HepG2 (cell line): ENCODE data around the gene STOML1. TPM values are rescaled to one million over a fixed set of nuclear protein-coding genes. Genes with fewer than 3 reads are reported as not detected.

Experiments used
- ATAC-seq: fragments of 200-7000 bp; cut with Tn5 transposase; 3 replicates; pipeline ENCODE4 v1.9.1; 2020; ENCODE audit warnings: mild to moderate bottlenecking, moderate library complexity
- BruUV-seq: library from RNA; stranded (reverse); fragments of 400-500 nt; replicated peaks from 2 replicates; lab custom pipeline; 2021; lab: Mats Ljungman, UMichigan
- CTCF ChIA-PET: fragments of 300-600 bp; formaldehyde crosslinking; extraction: SDS; loops from one replicate; lab custom pipeline; 2021; ENCODE audit warnings: low total read pairs, inconsistent platforms, low intra/inter-chr PET ratio; lab: Yijun Ruan, JAX
- POLR2A ChIA-PET: fragments of 350-600 bp; sonication (Branson Sonifier 250); formaldehyde crosslinking; loops from one replicate; lab custom pipeline; 2020; ENCODE audit warnings: antibody characterized with exemption, inconsistent platforms; lab: Yijun Ruan, JAX
- DNase-seq: peaks from one replicate; pipeline ENCODE4 v3.0.0-alpha.2; 2015; ENCODE audit warnings: low spot score
- FAIRE-seq: peaks from 3 replicates; lab custom pipeline; 2011; peaks lifted over from hg19 to GRCh38; lab: Jason Lieb, UNC
- H2AFZ ChIP-seq: one replicate; pipeline ENCODE4 v1.6.1; 2011; ENCODE audit warnings: low read length, inconsistent platforms
- H3K27ac ChIP-seq: fragments of 300-600 bp; 3 replicates; pipeline ENCODE4 v1.8.0; 2011; ENCODE audit warnings: mixed run types, mild to moderate bottlenecking, mixed read lengths, low read length, inconsistent platforms; ENCODE audit not compliant: insufficient read depth; ENCODE audit errors: extremely low read length
- H3K27me3 ChIP-seq, 2 experiments: fragments of 200-600 bp in 1 of 2; 2 replicates in 1 of 2; 3 replicates in 1 of 2; pipeline versions ENCODE4 v1.6.0 to v1.8.0; 2011; ENCODE audit warnings: low read length in 2 of 2, mild to moderate bottlenecking in 2 of 2, moderate library complexity in 2 of 2, inconsistent platforms in 1 of 2; ENCODE audit not compliant: insufficient read depth in 2 of 2, control insufficient read depth in 1 of 2
- H3K36me3 ChIP-seq, 2 experiments: fragments of 200-600 bp in 1 of 2; replicated peaks in 1 of 2; 2 replicates in 1 of 2; 3 replicates in 1 of 2; pipeline versions ENCODE4 v1.5.1 to v1.8.0; 2011; ENCODE audit warnings: low read length in 2 of 2, inconsistent platforms in 1 of 2; ENCODE audit not compliant: insufficient read depth in 2 of 2, control insufficient read depth in 1 of 2
- H3K4me1 ChIP-seq: 2 replicates; pipeline ENCODE4 v1.5.1; 2012; ENCODE audit warnings: low read length, inconsistent platforms; ENCODE audit not compliant: insufficient read depth
- H3K4me2 ChIP-seq: 2 replicates; pipeline ENCODE4 v1.6.0; 2011; ENCODE audit warnings: low read depth, low read length, inconsistent platforms
- H3K4me3 ChIP-seq, 3 experiments: fragments of 200-600 bp in 1 of 3; sonication (generic), shearing (Covaris generic) in 1 of 3; replicated peaks in 1 of 3; 2 replicates each; pipeline ENCODE4 v1.5.1; 2011 to 2016; ENCODE audit warnings: low read length in 3 of 3, inconsistent platforms in 2 of 3, low read depth in 2 of 3, mild to moderate bottlenecking in 2 of 3, control low read depth in 1 of 3, mixed read lengths in 1 of 3; ENCODE audit not compliant: insufficient read depth in 1 of 3
- H3K79me2 ChIP-seq: one replicate; pipeline ENCODE4 v1.6.1; 2011; ENCODE audit warnings: low read length, inconsistent platforms; ENCODE audit not compliant: insufficient read depth
- H3K9ac ChIP-seq: 2 replicates; pipeline ENCODE4 v1.6.0; 2011; ENCODE audit warnings: mild to moderate bottlenecking, low read depth, low read length, inconsistent platforms; ENCODE audit not compliant: insufficient read depth
- H3K9me3 ChIP-seq: 2 replicates; pipeline ENCODE4 v1.5.1; 2012; ENCODE audit warnings: mild to moderate bottlenecking, low read length
- H4K20me1 ChIP-seq: 2 replicates; pipeline ENCODE4 v1.6.0; 2011; ENCODE audit warnings: inconsistent platforms, mild to moderate bottlenecking, low read length, moderate library complexity; ENCODE audit not compliant: insufficient read depth
- FOXP1 ChIP-seq, 2 experiments: fragments of 450-650 bp in 1 of 2; IDR thresholded peaks; 2 replicates each; pipeline ENCODE4 v1.6.1; 2017 to 2018; ENCODE audit warnings: antibody characterized with exemption in 1 of 2
- NCOA1 ChIP-seq: sonication (generic); formaldehyde crosslinking; IDR thresholded peaks from 2 replicates; pipeline ENCODE4 v1.9.0; 2021; ENCODE audit warnings: missing genetic modification reagents
- POLR2G ChIP-seq: fragments of 200-400 bp; formaldehyde crosslinking; IDR thresholded peaks from 2 replicates; pipeline ENCODE4 v1.6.1; 2018; ENCODE audit warnings: mild to moderate bottlenecking, low read depth, low read length, moderate library complexity
- U2AF1 ChIP-seq: fragments of 200-400 bp; formaldehyde crosslinking; optimal IDR thresholded peaks from 2 replicates; pipeline ENCODE3; 2017; ENCODE audit warnings: mild to moderate bottlenecking, low read depth, low read length
- ZBTB39 ChIP-seq: sonication (generic); formaldehyde crosslinking; IDR thresholded peaks from 2 replicates; pipeline ENCODE4 v1.5.0; 2020; ENCODE audit warnings: missing genetic modification reagents
- ZFP1 ChIP-seq: IDR thresholded peaks from 2 replicates; pipeline ENCODE4 v1.6.1; 2016
- ZNF251 ChIP-seq: sonication (generic); formaldehyde crosslinking; IDR thresholded peaks from 2 replicates; pipeline ENCODE4 v1.9.0; 2021; ENCODE audit warnings: mild to moderate bottlenecking, missing genetic modification reagents
- ZNF280B ChIP-seq: sonication (generic); formaldehyde crosslinking; IDR thresholded peaks from 2 replicates; pipeline ENCODE4 v1.5.0; 2020; ENCODE audit warnings: missing genetic modification reagents, mild to moderate bottlenecking, borderline replicate concordance
- ZNF468 ChIP-seq: sonication (generic); formaldehyde crosslinking; IDR thresholded peaks from 2 replicates; pipeline ENCODE4 v1.8.0; 2022; ENCODE audit warnings: mild to moderate bottlenecking, moderate library complexity, missing genetic modification reagents
- ZNF562 ChIP-seq: sonication (generic); formaldehyde crosslinking; IDR thresholded peaks from 2 replicates; pipeline ENCODE4 v1.8.0; 2022; ENCODE audit warnings: missing genetic modification reagents, borderline replicate concordance
- ZNF598 ChIP-seq: sonication (generic); formaldehyde crosslinking; IDR thresholded peaks from 2 replicates; pipeline ENCODE4 v1.5.1; 2020; ENCODE audit warnings: mild to moderate bottlenecking, missing genetic modification reagents, borderline replicate concordance
- ZSCAN25 ChIP-seq: sonication (generic); formaldehyde crosslinking; IDR thresholded peaks from 2 replicates; pipeline ENCODE4 v1.8.0; 2022; ENCODE audit warnings: mild to moderate bottlenecking, missing genetic modification reagents
- WGBS: methylation state at CpG from one replicate; pipeline ENCODE4 v1.1.6; 2017; ENCODE audit warnings: low lambda C conversion rate; 5-methylcytosine and 5-hydroxymethylcytosine counted together
- in situ Hi-C: cut with HindIII; loops from 2 replicates; pipeline ENCODE4 v1.10.0; 2017; ENCODE audit warnings: low pct_unique_long_range_greater_than_20kb; ENCODE audit not compliant: extremely low pct_ligation_motif_present
- intact Hi-C: fragments of 100-400 bp; cut with micrococcal nuclease; formaldehyde crosslinking; loops from one replicate; pipeline ENCODE4 v1.10.0; 2022; ENCODE audit not compliant: unreplicated experiment
- polyA plus RNA-seq, 8 experiments: library from polyadenylated mRNA; depleted of rRNA in 3 of 8; stranded (reverse) in 7 of 8; unstranded in 1 of 8; fragments of >200 nt; fragmentation: Illumina TruSeq in 4 of 8; extraction: Trizol in 4 of 8; gene quantifications; 2 replicates each; pipeline versions ENCODE4 v1.2.1 to v1.2.3, GENCODE V29; 2011 to 2016; ENCODE audit warnings: low read depth in 4 of 8, missing spikeins in 1 of 8, mixed read lengths in 1 of 8; ENCODE audit not compliant: insufficient read depth in 1 of 8
- total RNA-seq, 5 experiments: library from RNA; depleted of rRNA; stranded (reverse); fragments of >200 nt; fragmentation: Illumina TruSeq; extraction: Trizol; gene quantifications; 2 replicates each; pipeline ENCODE4 v1.2.3, GENCODE V29; 2016; ENCODE audit warnings: low read depth in 1 of 5

STOML1 gene
- total and polyA plus RNA-seq, 2 of the 13 experiments (the other 11 are each of a cell fraction or from before 2014, with no cell fraction given): 3.5 to 3.7 TPM

- TF ChIP-seq ZNF468 (CRISPR knock-in tag): no peak
These were observed 19.0 kb downstream of the STOML1 start (continued) for GRCh38 chr15:73972984-73973682.

- no peak for FAIRE-seq
- Histone ChIP-seq H3K9me3 (no peaks in the 10 kb centered on the region), H3K36me3 (no peaks in the 10 kb centered on the region), H3K27ac (no peak overlapping the region)
- no peak for DNase-seq
- POLR2A ChIA-PET: no interaction called here
- CTCF ChIA-PET: no interaction called here
- 4% methylated on average over 5 of the region's 6 CpGs for WGBS
- TF ChIP-seq ZNF251 (CRISPR knock-in tag): no peak
- TF ChIP-seq, all 625 proteins: peak for 0
- no peaks in the 10 kb centered on the region for H4K20me1 ChIP-seq
- no peak overlapping the region for H3K9ac ChIP-seq
- in situ Hi-C loops (loop anchor here (5.0 kb wide), 1 partner anchor 68 kb away; no protein-coding TSS in a partner anchor), intact Hi-C loops (no loop called here)
- no peaks in the 10 kb centered on the region for H3K27me3 ChIP-seq
- no TSS peak for BruUV-seq
- H3K4me2 ChIP-seq: no peak overlapping the region
- peaks cover 6% of the 10 kb centered on the region; the same call in 1 of the 2 replicates for H3K4me1 ChIP-seq
- H2AFZ ChIP-seq: no peak overlapping the region
- no peak overlapping the region for H3K4me3 ChIP-seq
- ATAC-seq: no peak
- no peaks in the 10 kb centered on the region for H3K79me2 ChIP-seq
These were observed 22.8 kb downstream of the STOML1 start for GRCh38 chr15:73969151-73969759.

DNA sequence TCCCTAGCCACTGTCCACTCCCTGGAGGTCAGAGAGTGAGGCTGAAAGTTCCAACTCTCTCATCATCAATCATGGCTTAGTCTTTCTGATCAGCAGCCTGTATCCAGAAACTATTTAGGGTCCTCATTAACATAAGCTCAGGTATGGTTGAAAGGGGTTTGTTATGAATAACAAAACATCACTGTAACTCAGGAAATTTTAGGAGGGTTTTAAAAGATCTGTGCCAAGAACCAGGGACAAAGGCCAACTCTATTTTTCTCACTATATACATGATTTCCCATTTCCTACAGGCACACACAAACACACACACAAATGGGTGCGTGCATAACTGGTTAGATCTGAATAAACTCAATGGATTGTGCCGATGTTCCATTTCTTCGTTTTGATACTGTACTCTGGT lies 23.6 kb downstream of the STOML1 start:
- DNase-seq (no peak), ATAC-seq (no peak), FAIRE-seq (no peak)
- TF ChIP-seq NCOA1 (CRISPR knock-in tag) (no peak), U2AF1 (no peak), ZBTB39 (CRISPR knock-in tag) (no peak), ZNF280B (CRISPR knock-in tag) (no peak), ZNF562 (CRISPR knock-in tag) (no peak), ZNF598 (CRISPR knock-in tag) (no peak), ZSCAN25 (CRISPR knock-in tag) (no peak), ZFP1 (no peak), POLR2G (no peak), FOXP1 (IDR thresholded peaks at IDR 0.05) (no peak), FOXP1 (CRISPR knock-in tag; IDR thresholded peaks at IDR 0.05) (no peak)
- no peak overlapping the region for H3K4me3 ChIP-seq
- intact Hi-C loops: no loop called here
- ChIA-PET POLR2A (no interaction called here), CTCF (no interaction called here)
- no peak overlapping the region for H3K9ac ChIP-seq
- H3K79me2 ChIP-seq: no peaks in the 10 kb centered on the region
- no peaks in the 10 kb centered on the region for H3K27me3 ChIP-seq
- WGBS: 32% methylated on average over 3 of the region's 3 CpGs
- H3K4me1 ChIP-seq: peaks cover 6% of the 10 kb centered on the region; the same call in 1 of the 2 replicates
- H3K9me3 ChIP-seq: no peaks in the 10 kb centered on the region
- H2AFZ ChIP-seq: no peak overlapping the region
- BruUV-seq: no TSS peak
- H3K4me2 ChIP-seq: no peak overlapping the region
- in situ Hi-C loops: loop anchor here (5.0 kb wide), 1 partner anchor 69 kb away; no protein-coding TSS in a partner anchor
- no peaks in the 10 kb centered on the region for H4K20me1 ChIP-seq
- H3K36me3 ChIP-seq: no peaks in the 10 kb centered on the region
- H3K27ac ChIP-seq: no peak overlapping the region
